Spleen (tissue), 11 donors: ENCODE results near the gene RXFP1. TPM values are rescaled to one million over a fixed set of nuclear protein-coding genes. Genes with fewer than 3 reads are reported as not detected.

Experiments used
- DNase-seq: peaks from one replicate; pipeline ENCODE4 v3.0.0-alpha.2; 2020
- H3K27ac ChIP-seq, 8 donors: fragments of 200-600 bp; sonication (generic) in 7 of 8; 1 replicate in 4 of 8; 2 replicates in 4 of 8; pipeline versions ENCODE4 v1.5.0 to v1.8.0; 2016 to 2021; ENCODE audit warnings: inconsistent platforms in 4 of 8, mild to moderate bottlenecking in 4 of 8, moderate library complexity in 1 of 8
- H3K27me3 ChIP-seq, 7 donors: fragments of 200-600 bp; sonication (generic) in 6 of 7; replicated peaks in 1 of 7; 1 replicate in 4 of 7; 2 replicates in 3 of 7; pipeline versions ENCODE4 v1.5.0 to v1.8.0; 2016 to 2021; ENCODE audit warnings: inconsistent platforms in 3 of 7, mild to moderate bottlenecking in 1 of 7
- H3K36me3 ChIP-seq, 6 donors: fragments of 200-600 bp; sonication (generic) in 5 of 6; 1 replicate in 4 of 6; 2 replicates in 2 of 6; pipeline versions ENCODE4 v1.5.0 to v1.8.0; 2016 to 2021; ENCODE audit warnings: inconsistent platforms in 2 of 6
- H3K4me1 ChIP-seq, 6 donors: fragments of 200-600 bp; sonication (generic) in 5 of 6; 1 replicate in 3 of 6; 2 replicates in 3 of 6; pipeline versions ENCODE4 v1.5.0 to v1.8.0; 2016 to 2021; ENCODE audit warnings: inconsistent platforms in 3 of 6
- H3K4me3 ChIP-seq, 8 donors: fragments of 200-600 bp; sonication (generic) in 7 of 8; 1 replicate in 4 of 8; 2 replicates in 4 of 8; pipeline versions ENCODE4 v1.5.0 to v1.8.0; 2016 to 2021; ENCODE audit warnings: inconsistent platforms in 4 of 8, mild to moderate bottlenecking in 4 of 8, moderate library complexity in 2 of 8
- H3K9me3 ChIP-seq, 8 donors: fragments of 200-600 bp; sonication (generic) in 7 of 8; 1 replicate in 4 of 8; 2 replicates in 4 of 8; pipeline versions ENCODE4 v1.5.0 to v1.8.0; 2016 to 2021; ENCODE audit warnings: inconsistent platforms in 4 of 8
- CTCF ChIP-seq, 11 experiments: fragments of 200-600 bp in 7 of 11; fragments of 450-650 bp in 4 of 11; sonication (generic) in 4 of 11; IDR thresholded peaks in 8 of 11; conservative IDR thresholded peaks in 3 of 11; 1 replicate in 7 of 11; 2 replicates in 4 of 11; pipeline versions ENCODE4 v1.4.0 to v1.8.0; 2016 to 2021; ENCODE audit warnings: antibody characterized with exemption in 11 of 11, inconsistent platforms in 4 of 11, mild to moderate bottlenecking in 1 of 11
- POLR2A ChIP-seq, 3 donors: fragments of 450-650 bp; IDR thresholded peaks; one replicate each; pipeline ENCODE4 v1.5.1; 2017; ENCODE audit warnings: antibody characterized with exemption in 3 of 3, mild to moderate bottlenecking in 1 of 3
- POLR2AphosphoS5 ChIP-seq, 3 donors: sonication (generic); formaldehyde crosslinking; IDR thresholded peaks; one replicate each; pipeline ENCODE4 v1.5.1; 2017; ENCODE audit warnings: antibody characterized with exemption in 3 of 3
- WGBS, 5 donors: extraction: QIAGEN DNeasy Blood & Tissue Kit in 3 of 5; methylation state at CpG; one replicate each; pipeline versions ENCODE4 v1.1.5 to v1.1.7; 2013 to 2018; 5-methylcytosine and 5-hydroxymethylcytosine counted together
- intact Hi-C: fragments of 100-400 bp; cut with DNase I; formaldehyde crosslinking; loops from one replicate; pipeline ENCODE4 v1.15.0; 2023; ENCODE audit warnings: low total_unique reads
- polyA plus RNA-seq, 3 donors: library from polyadenylated mRNA; stranded (reverse); fragments of 200-250 nt; gene quantifications; one replicate each; pipeline ENCODE4 v1.2.1, GENCODE V29; 2013
- total RNA-seq, 7 donors: library from RNA; depleted of rRNA in 3 of 7; stranded (reverse); fragments of >200 nt in 3 of 7; fragmentation: NEBNext Ultra II Directional in 4 of 7; extraction: Animal tissue kit (Norgen Biotek cat#: 25700) in 4 of 7; gene quantifications; one replicate each; pipeline versions ENCODE4 v1.1.0 to v1.2.1, GENCODE V29; 2016 to 2021
- donor health status: healthy with polysubstance abuse.
- donor health status: DM: no; HTN: no; CAD: no; lungs with moderate emphysema.
- donor health status: DM: no; HTN: no; CAD: no.
- donor health status: Bipolar disorder and iron deficiency.
- donor health status: healthy.
- donor health status: DM: no; HTN: no; CAD: no.
- donor health status: DM: yes; HTN: yes; CAD: no.

RXFP1 gene
- total and polyA plus RNA-seq, 10 donors, result 0.03 to 0.39 (median 0.12) TPM; not detected in 2

DNA sequence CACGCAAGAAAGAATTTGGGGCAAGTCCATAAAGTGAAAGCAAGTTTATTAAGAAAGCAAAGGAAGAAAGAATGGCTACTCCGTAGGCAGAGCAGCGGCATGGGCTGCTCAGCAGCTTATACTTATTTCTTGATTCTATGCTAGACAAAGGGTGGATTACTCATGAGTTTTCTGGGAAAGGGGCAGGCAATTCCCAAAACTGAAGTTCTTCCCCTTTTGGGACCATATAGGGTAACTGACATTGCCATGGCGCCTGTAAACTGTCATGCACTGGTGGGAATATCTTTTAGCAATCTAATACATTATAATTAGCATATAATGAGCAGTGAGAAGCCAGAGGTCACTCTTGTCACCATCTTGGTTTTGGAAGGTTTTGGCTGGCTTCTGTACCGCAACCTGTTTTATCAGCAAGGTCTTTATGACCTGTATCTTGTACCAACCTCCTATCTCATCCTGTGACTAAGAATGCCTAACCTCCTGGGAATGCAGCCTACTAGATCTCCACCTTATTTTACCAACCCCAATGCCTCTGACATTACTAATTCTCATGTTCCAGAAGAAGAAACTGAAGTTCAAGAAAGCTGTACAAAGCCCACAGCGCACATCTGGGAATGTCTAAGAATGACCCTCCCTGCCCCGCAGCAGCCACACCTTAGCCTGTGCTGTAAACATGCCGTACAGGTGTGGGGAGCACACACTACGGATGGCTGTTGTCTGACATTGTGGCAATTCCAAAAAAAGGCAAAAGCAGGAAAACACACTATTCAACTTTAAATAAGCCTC is 18.6 kb downstream of the RXFP1 start:
- no peaks in the 10 kb centered on the region for H3K4me1 ChIP-seq
- no peak for DNase-seq
- 72 to 82% (median 76%) methylated on average over 8 to 9 of the region's 9 CpGs for WGBS, 5 donors
- H3K27me3 ChIP-seq, result no peaks in the 10 kb centered on the region
- H3K9me3 ChIP-seq, result no peaks in the 10 kb centered on the region
- H3K4me3 ChIP-seq, result no peak overlapping the region
- no peaks in the 10 kb centered on the region for H3K36me3 ChIP-seq
- TF ChIP-seq POLR2AphosphoS5 (IDR thresholded peaks at IDR 0.05), result no peak
- TF ChIP-seq CTCF (IDR thresholded peaks at IDR 0.05 in 8 of 11, conservative IDR thresholded peaks at IDR 0.05 in 3 of 11), result no peak
- TF ChIP-seq POLR2A (IDR thresholded peaks at IDR 0.05), result no peak
- intact Hi-C loops, result no loop called here
- H3K27ac ChIP-seq, result no peak overlapping the region

- no peaks in the 10 kb centered on the region for H3K27me3 ChIP-seq
- H3K9me3 ChIP-seq, result no peaks in the 10 kb centered on the region
- TF ChIP-seq POLR2A (IDR thresholded peaks at IDR 0.05), result no peak
- TF ChIP-seq POLR2AphosphoS5 (IDR thresholded peaks at IDR 0.05), result no peak
- no peak for TF ChIP-seq CTCF (IDR thresholded peaks at IDR 0.05 in 8 of 11, conservative IDR thresholded peaks at IDR 0.05 in 3 of 11)
- H3K4me1 ChIP-seq, result no peaks in the 10 kb centered on the region
- no peak overlapping the region for H3K27ac ChIP-seq
- no peak overlapping the region for H3K4me3 ChIP-seq
- intact Hi-C loops, result no loop called here
- WGBS, 5 donors, result 83 to 95% (median 91%) methylated on average over 5 of the region's 5 CpGs
- H3K36me3 ChIP-seq, result no peaks in the 10 kb centered on the region
- no peak for DNase-seq
Observed at GRCh38 chr4:158541506-158541905, 19.8 kb downstream of the RXFP1 start.

DNA sequence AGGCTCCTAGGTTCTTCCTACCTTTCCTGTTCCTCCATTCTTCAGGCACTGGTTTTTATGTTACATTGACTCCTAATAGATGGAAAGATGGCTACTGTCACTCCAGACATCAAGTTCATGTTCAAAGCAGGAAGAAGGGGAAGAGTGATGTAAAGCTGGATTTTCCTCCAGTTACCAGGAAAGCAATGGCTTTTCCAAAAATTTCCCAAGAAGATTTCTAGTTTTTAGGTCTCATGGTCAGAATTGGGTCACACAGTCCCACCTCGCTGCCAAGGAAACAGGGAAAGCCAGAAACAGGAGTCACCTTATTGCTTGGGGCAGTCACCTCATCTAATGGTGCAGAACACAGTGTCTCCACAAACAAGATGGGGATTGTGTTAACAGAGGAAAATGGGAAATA is 21.5 kb downstream of the RXFP1 start:
- Histone ChIP-seq H3K27ac (no peak overlapping the region), H3K4me1 (no peaks in the 10 kb centered on the region), H3K36me3 (no peaks in the 10 kb centered on the region), H3K4me3 (no peak overlapping the region), H3K27me3 (no peaks in the 10 kb centered on the region), H3K9me3 (peaks cover 0 to under 1% (median 0%) of the 10 kb centered on the region in 8 donors)
- no peak for DNase-seq
- intact Hi-C loops, result no loop called here
- no peak for TF ChIP-seq POLR2AphosphoS5 (IDR thresholded peaks at IDR 0.05)
- TF ChIP-seq POLR2A (IDR thresholded peaks at IDR 0.05), result no peak
- no peak for TF ChIP-seq CTCF (IDR thresholded peaks at IDR 0.05 in 8 of 11, conservative IDR thresholded peaks at IDR 0.05 in 3 of 11)
- 76 to 96% (median 90%) methylated on average over 1 of the region's 1 CpG for WGBS, 5 donors

- intact Hi-C loops, result no loop called here
- WGBS, 5 donors, result 96 to 100% (median 98%) methylated on average over 1 of the region's 1 CpG
Observed at GRCh38 chr4:158544141-158544540, 22.5 kb downstream of the RXFP1 start.

More at GRCh38 chr4:158544141-158544540, 22.5 kb downstream of the RXFP1 start:
- H3K4me3 ChIP-seq, result no peak overlapping the region
- DNase-seq, result no peak
- no peaks in the 10 kb centered on the region for H3K36me3 ChIP-seq
- no peaks in the 10 kb centered on the region for H3K27me3 ChIP-seq
- no peak overlapping the region for H3K27ac ChIP-seq
- TF ChIP-seq POLR2AphosphoS5 (IDR thresholded peaks at IDR 0.05) (no peak), POLR2A (IDR thresholded peaks at IDR 0.05) (no peak), CTCF (IDR thresholded peaks at IDR 0.05 in 8 of 11, conservative IDR thresholded peaks at IDR 0.05 in 3 of 11) (no peak)
- no peaks in the 10 kb centered on the region for H3K4me1 ChIP-seq
- peaks cover 0 to 6% (median 0%) of the 10 kb centered on the region in 8 donors for H3K9me3 ChIP-seq
